Right atrium auricular region (tissue), 2 donors: ENCODE measurements around the gene KLHL7. TPM values are rescaled to one million over a fixed set of nuclear protein-coding genes. Genes with fewer than 3 reads are reported as not detected.

ENCODE experiments used
- DNase-seq: peaks from one replicate; pipeline ENCODE4 v3.0.0-alpha.2; 2019; ENCODE audit warnings: low spot score
- H3K27ac ChIP-seq, 2 donors: fragments of 200-600 bp; sonication (generic); 1 replicate in 1 of 2; 2 replicates in 1 of 2; pipeline ENCODE4 v1.5.1; 2016 to 2019
- H3K27me3 ChIP-seq, 2 donors: fragments of 200-600 bp; sonication (generic); one replicate each; pipeline versions ENCODE4 v1.5.1 to v1.6.0; 2017 to 2019
- H3K36me3 ChIP-seq: fragments of 200-600 bp; sonication (generic); one replicate; pipeline ENCODE4 v1.5.1; 2016
- H3K4me1 ChIP-seq, 2 donors: fragments of 200-600 bp; sonication (generic); one replicate each; pipeline versions ENCODE4 v1.5.1 to v1.6.0; 2017 to 2019
- H3K4me3 ChIP-seq, 2 donors: fragments of 200-600 bp; sonication (generic); 1 replicate in 1 of 2; 2 replicates in 1 of 2; pipeline ENCODE4 v1.5.1; 2017 to 2019; ENCODE audit warnings: mild to moderate bottlenecking in 1 of 2, moderate library complexity in 1 of 2
- H3K9me3 ChIP-seq, 2 donors: fragments of 200-600 bp; sonication (generic); one replicate each; pipeline ENCODE4 v1.5.1; 2019
- total RNA-seq, 2 donors: library from RNA; depleted of rRNA; stranded (reverse); fragments of >200 nt; gene quantifications; one replicate each; pipeline ENCODE4 v1.1.0, GENCODE V29; 2016
- TF ChIP-seq, protein P1 (sequence below), 2 donors: fragments of 200-600 bp; sonication (generic); IDR thresholded peaks; one replicate each; pipeline ENCODE4 v1.5.1; 2019; ENCODE audit warnings: antibody characterized with exemption in 2 of 2

Gene KLHL7, protein sequence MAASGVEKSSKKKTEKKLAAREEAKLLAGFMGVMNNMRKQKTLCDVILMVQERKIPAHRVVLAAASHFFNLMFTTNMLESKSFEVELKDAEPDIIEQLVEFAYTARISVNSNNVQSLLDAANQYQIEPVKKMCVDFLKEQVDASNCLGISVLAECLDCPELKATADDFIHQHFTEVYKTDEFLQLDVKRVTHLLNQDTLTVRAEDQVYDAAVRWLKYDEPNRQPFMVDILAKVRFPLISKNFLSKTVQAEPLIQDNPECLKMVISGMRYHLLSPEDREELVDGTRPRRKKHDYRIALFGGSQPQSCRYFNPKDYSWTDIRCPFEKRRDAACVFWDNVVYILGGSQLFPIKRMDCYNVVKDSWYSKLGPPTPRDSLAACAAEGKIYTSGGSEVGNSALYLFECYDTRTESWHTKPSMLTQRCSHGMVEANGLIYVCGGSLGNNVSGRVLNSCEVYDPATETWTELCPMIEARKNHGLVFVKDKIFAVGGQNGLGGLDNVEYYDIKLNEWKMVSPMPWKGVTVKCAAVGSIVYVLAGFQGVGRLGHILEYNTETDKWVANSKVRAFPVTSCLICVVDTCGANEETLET
- total RNA-seq: 10 to 100 TPM; 37.3 to 87.6 TPM

DNA sequence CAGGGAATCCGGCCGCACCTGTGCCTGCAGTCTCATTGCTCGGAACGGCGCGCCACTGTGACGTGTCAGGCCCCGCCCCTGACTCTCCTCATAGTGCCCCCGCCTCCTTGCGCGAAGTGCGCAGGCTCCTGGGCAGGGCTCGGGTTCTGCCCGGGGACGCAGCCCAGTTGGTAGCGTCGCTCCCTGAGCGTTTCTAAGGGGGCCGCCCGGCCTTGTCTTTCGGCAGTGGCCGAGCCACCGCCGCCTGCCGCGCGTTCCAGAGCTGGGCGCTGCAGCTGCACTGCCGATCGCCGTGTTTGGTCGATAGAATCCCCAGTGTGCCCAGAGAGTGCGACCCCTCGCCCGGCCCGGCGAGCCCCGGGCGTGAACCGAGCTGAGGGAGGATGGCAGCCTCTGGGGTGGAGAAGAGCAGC is at the start of gene KLHL7:
Gene KLHL7 (plus strand): TSS at position 142 of the 413 bp plus-strand sequence. CDS start 242 bp downstream, at position 384.
- H3K9me3 ChIP-seq: no peaks in the 10 kb centered on the region
- H3K27ac ChIP-seq: peak within 1 kb of the TSS; percentile 91 to 96
- H3K27me3 ChIP-seq: no peaks in the 10 kb centered on the region
- H3K4me1 ChIP-seq: peaks cover 0 to 41% of the 10 kb centered on the region in 2 donors
- H3K36me3 ChIP-seq: no peaks in the 10 kb centered on the region
- TF ChIP-seq, protein P1, sequence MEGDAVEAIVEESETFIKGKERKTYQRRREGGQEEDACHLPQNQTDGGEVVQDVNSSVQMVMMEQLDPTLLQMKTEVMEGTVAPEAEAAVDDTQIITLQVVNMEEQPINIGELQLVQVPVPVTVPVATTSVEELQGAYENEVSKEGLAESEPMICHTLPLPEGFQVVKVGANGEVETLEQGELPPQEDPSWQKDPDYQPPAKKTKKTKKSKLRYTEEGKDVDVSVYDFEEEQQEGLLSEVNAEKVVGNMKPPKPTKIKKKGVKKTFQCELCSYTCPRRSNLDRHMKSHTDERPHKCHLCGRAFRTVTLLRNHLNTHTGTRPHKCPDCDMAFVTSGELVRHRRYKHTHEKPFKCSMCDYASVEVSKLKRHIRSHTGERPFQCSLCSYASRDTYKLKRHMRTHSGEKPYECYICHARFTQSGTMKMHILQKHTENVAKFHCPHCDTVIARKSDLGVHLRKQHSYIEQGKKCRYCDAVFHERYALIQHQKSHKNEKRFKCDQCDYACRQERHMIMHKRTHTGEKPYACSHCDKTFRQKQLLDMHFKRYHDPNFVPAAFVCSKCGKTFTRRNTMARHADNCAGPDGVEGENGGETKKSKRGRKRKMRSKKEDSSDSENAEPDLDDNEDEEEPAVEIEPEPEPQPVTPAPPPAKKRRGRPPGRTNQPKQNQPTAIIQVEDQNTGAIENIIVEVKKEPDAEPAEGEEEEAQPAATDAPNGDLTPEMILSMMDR (IDR thresholded peaks at IDR 0.05): no peak
- DNase-seq: peak; percentile 97
- peak within 1 kb of the TSS; percentile 94 for H3K4me3 ChIP-seq

DNA sequence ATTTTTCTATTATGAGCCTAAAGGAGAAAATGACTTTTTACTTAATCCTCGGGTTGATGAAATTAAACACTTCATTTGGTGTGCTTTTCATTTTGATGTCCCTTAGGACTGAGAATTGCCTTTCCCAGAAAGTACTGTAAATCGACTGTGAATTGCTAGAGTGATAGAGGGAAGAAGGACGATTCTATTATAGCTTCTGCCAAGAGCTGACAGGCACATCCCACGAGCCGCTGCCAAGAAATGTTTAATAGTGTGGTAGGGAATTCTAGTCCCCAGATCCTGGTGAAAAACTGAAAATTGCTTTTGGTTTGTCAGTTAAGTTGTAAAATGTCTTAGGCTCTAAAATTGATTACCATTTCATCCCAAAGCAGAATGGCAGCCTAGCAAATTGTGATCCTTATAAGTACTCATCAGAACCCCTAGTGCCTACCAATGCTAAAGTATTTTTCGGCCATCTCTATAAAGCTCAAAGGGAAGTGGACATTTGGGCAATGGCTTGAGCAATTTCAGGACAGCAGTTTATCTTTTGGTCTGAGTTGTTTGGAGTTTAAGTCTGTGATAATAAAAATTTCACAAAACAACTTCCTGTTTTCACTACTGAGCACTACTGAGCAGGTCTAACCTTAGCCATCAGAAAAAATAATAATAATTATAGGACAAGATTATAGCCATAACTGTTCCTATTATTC is 47.0 kb upstream of the KLHL7 start:
- no peak for DNase-seq
- peaks cover 0 to 4% of the 10 kb centered on the region in 2 donors for H3K4me1 ChIP-seq
- no peaks in the 10 kb centered on the region for H3K36me3 ChIP-seq
- no peak overlapping the region for H3K27ac ChIP-seq
- TF ChIP-seq, protein P1 (IDR thresholded peaks at IDR 0.05): no peak
- H3K4me3 ChIP-seq: no peak overlapping the region
- no peaks in the 10 kb centered on the region for H3K9me3 ChIP-seq
- no peaks in the 10 kb centered on the region for H3K27me3 ChIP-seq

DNA sequence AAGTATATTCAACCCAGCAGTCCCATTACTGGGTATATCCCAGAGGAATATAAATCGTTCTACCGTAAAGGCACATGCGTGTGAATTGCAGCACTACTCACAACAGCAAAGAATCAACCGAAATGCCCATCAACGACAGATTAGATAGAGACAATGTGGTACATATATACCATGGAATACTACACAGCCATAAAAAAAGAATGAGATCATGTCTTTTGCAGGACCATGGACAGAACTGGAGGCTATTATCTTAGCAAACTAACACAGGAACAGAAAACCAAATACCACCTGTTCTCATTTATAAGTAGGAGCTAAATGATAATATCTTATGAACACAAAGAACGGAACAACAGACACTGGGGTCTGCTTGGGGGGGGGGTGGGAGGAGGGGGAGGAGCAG is 44.3 kb upstream of the KLHL7 start:
- TF ChIP-seq, protein P1 (IDR thresholded peaks at IDR 0.05): no peak
- Histone ChIP-seq H3K36me3 (no peaks in the 10 kb centered on the region), H3K9me3 (no peaks in the 10 kb centered on the region), H3K27ac (no peak overlapping the region), H3K27me3 (no peaks in the 10 kb centered on the region), H3K4me3 (no peak overlapping the region), H3K4me1 (peaks cover 0 to 4% of the 10 kb centered on the region in 2 donors)
- no peak for DNase-seq

DNA sequence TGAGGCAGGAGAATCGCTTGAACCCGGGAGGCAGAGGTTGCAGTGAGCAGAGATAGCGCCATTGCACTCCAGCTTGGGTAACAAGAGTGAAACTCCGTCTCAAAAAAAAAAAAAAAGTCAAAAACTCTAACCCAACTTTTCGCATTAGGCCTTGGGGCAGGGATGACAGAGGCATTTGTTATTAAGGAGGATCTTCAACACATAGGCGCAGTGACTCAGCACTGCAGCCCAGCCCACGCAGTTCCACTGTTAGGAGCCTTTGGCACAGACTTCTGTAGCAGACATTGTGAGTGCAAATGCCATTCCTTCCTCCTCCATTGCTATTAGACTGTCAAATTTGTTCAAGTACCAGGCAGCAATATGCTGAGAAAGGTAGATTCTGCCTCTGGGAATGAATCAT is 43.1 kb upstream of the KLHL7 start:
- Histone ChIP-seq H3K4me1 (peaks cover 0 to 4% of the 10 kb centered on the region in 2 donors), H3K27me3 (no peaks in the 10 kb centered on the region), H3K27ac (no peak overlapping the region), H3K4me3 (no peak overlapping the region), H3K36me3 (no peaks in the 10 kb centered on the region), H3K9me3 (no peaks in the 10 kb centered on the region)
- no peak for DNase-seq
- TF ChIP-seq, protein P1 (IDR thresholded peaks at IDR 0.05): no peak

DNA sequence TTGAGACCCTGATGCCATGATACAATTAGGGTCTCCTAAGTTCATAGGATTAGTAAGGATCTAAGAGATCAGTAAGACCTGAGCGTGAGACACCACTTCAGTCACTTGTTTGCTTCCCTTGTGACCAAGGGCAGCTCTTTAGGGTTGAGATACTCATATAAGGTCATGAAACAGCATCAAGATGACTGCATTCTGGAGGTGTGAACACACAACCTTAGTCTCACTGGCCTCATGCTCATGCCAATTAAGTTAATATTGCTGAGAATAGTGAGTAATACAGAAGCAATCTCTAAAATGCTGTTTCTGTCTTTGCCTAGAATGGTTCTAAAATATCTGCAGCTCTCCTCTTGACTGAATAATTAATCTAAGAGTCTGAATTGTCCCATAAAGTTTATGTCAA is 39.6 kb upstream of the KLHL7 start:
- Histone ChIP-seq H3K27me3 (no peaks in the 10 kb centered on the region), H3K9me3 (no peaks in the 10 kb centered on the region), H3K27ac (peak overlapping the region in 1 of 2 donors; percentile 38), H3K36me3 (no peaks in the 10 kb centered on the region), H3K4me1 (no peaks in the 10 kb centered on the region), H3K4me3 (no peak overlapping the region)
- TF ChIP-seq, protein P1 (IDR thresholded peaks at IDR 0.05): no peak
- no peak for DNase-seq
